SK-N-SH (cell line): ENCODE results near the gene KIRREL1. TPM values are rescaled to one million over a fixed set of nuclear protein-coding genes. Genes with fewer than 3 reads are reported as not detected.
A peak's percentile ranks its signal among the peaks of the same experiment; 100 is the strongest.

Experiments
- CTCF ChIA-PET: fragments of 300-600, 350-600 bp; formaldehyde crosslinking; extraction: SDS; loops from one replicate; lab custom pipeline; 2021; lab: Yijun Ruan, JAX
- POLR2A ChIA-PET: fragments of 350-600 bp; sonication (Branson Sonifier 250); formaldehyde crosslinking; extraction: SDS; loops from one replicate; lab custom pipeline; 2020; ENCODE audit warnings: antibody characterized with exemption, inconsistent platforms; lab: Yijun Ruan, JAX
- DNase-seq: peaks from one replicate; pipeline ENCODE4 v3.0.0; 2012
- H2AFZ ChIP-seq: fragments of 200-600 bp; sonication (generic); 2 replicates; pipeline ENCODE4 v1.8.1; 2016; ENCODE audit warnings: antibody characterized with exemption, mild to moderate bottlenecking, low read depth
- H3F3A ChIP-seq: fragments of 200-600 bp; sonication (generic); replicated peaks from 2 replicates; pipeline ENCODE3; 2016; ENCODE audit warnings: antibody characterized with exemption, mild to moderate bottlenecking; ENCODE audit not compliant: insufficient read depth
- H3K27ac ChIP-seq, 2 experiments: fragments of 200-500 bp in 1 of 2; fragments of 200-600 bp in 1 of 2; sonication (Bioruptor generic) in 1 of 2; sonication (generic), shearing (Covaris generic) in 1 of 2; 2 replicates each; pipeline versions ENCODE4 v1.5.1 to v1.6.1; 2014 to 2016; ENCODE audit warnings: low read depth in 2 of 2, inconsistent platforms in 1 of 2, low read length in 1 of 2, mild to moderate bottlenecking in 1 of 2, mixed read lengths in 1 of 2
- H3K27me3 ChIP-seq: fragments of 200-600 bp; sonication (generic), shearing (Covaris generic); 2 replicates; pipeline ENCODE4 v1.6.1; 2016; ENCODE audit warnings: mixed run types; ENCODE audit not compliant: insufficient read depth
- H3K36me3 ChIP-seq, 2 experiments: fragments of 200-500 bp in 1 of 2; fragments of 200-600 bp in 1 of 2; sonication (Bioruptor generic) in 1 of 2; sonication (generic) in 1 of 2; replicated peaks in 1 of 2; 2 replicates each; pipeline versions ENCODE3 to v1.5.1; 2014 to 2016; ENCODE audit warnings: low read length in 1 of 2, mild to moderate bottlenecking in 1 of 2; ENCODE audit not compliant: insufficient read depth in 2 of 2, control insufficient read depth in 1 of 2
- H3K4me1 ChIP-seq, 2 experiments: fragments of 200-500 bp in 1 of 2; fragments of 200-600 bp in 1 of 2; sonication (Bioruptor generic) in 1 of 2; sonication (generic), shearing (Covaris generic) in 1 of 2; 2 replicates each; pipeline versions ENCODE4 v1.5.1 to v1.6.1; 2014 to 2016; ENCODE audit warnings: low read depth in 1 of 2, low read length in 1 of 2, mixed run types in 1 of 2; ENCODE audit not compliant: insufficient read depth in 2 of 2, control insufficient read depth in 1 of 2
- H3K4me2 ChIP-seq: fragments of 200-600 bp; sonication (generic), shearing (Covaris generic); 2 replicates; pipeline ENCODE4 v1.6.1; 2017; ENCODE audit warnings: mixed run types
- H3K4me3 ChIP-seq, 2 experiments: fragments of 200-500 bp in 1 of 2; fragments of 200-600 bp in 1 of 2; sonication (Bioruptor generic) in 1 of 2; sonication (generic), shearing (Covaris generic) in 1 of 2; 2 replicates each; pipeline versions ENCODE4 v1.5.1 to v1.8.1; 2014 to 2016; ENCODE audit warnings: low read depth in 2 of 2, inconsistent platforms in 1 of 2, low read length in 1 of 2, mild to moderate bottlenecking in 1 of 2, mixed read lengths in 1 of 2, moderate library complexity in 1 of 2
- H3K79me2 ChIP-seq: fragments of 200-600 bp; sonication (generic); 2 replicates; pipeline ENCODE4 v1.8.1; 2017; ENCODE audit warnings: mild to moderate bottlenecking; ENCODE audit not compliant: insufficient read depth
- H3K9ac ChIP-seq: fragments of 200-600 bp; sonication (generic); 2 replicates; pipeline ENCODE4 v1.6.1; 2017; ENCODE audit warnings: mixed run types
- H3K9me2 ChIP-seq: fragments of 200-600 bp; sonication (generic); 2 replicates; pipeline ENCODE4 v1.6.1; 2017; ENCODE audit warnings: mixed run types
- H3K9me3 ChIP-seq: fragments of 200-600 bp; sonication (generic); 2 replicates; pipeline ENCODE4 v1.6.1; 2017; ENCODE audit warnings: mixed run types, mild to moderate bottlenecking, moderate library complexity
- H4K20me1 ChIP-seq: fragments of 200-600 bp; sonication (generic); 2 replicates; pipeline ENCODE4 v1.6.1; 2017; ENCODE audit warnings: mild to moderate bottlenecking, mixed run types; ENCODE audit not compliant: insufficient read depth
- EZH2phosphoT487 ChIP-seq: fragments of 200-600 bp; sonication (generic); IDR thresholded peaks from 2 replicates; pipeline ENCODE4 v1.6.1; 2017; ENCODE audit warnings: low read depth, mixed run types, mild to moderate bottlenecking, antibody characterized with exemption, moderate library complexity, borderline replicate concordance
- FOXJ3 ChIP-seq: sonication (generic); formaldehyde crosslinking; IDR thresholded peaks from 2 replicates; pipeline ENCODE4 v1.5.1; 2020; ENCODE audit warnings: mild to moderate bottlenecking, missing genetic modification reagents
- GABPA ChIP-seq: IDR thresholded peaks from 2 replicates; pipeline ENCODE4 v1.4.0; 2012; ENCODE audit warnings: low read depth, mild to moderate bottlenecking
- MAX ChIP-seq: IDR thresholded peaks from 2 replicates; pipeline ENCODE4 v1.4.0; 2012; ENCODE audit warnings: low read depth
- NFIC ChIP-seq: IDR thresholded peaks from 2 replicates; pipeline ENCODE4 v1.4.0; 2012; ENCODE audit warnings: borderline replicate concordance
- NRF1 ChIP-seq: IDR thresholded peaks from 2 replicates; pipeline ENCODE4 v1.6.1; 2012; ENCODE audit warnings: low read depth, mild to moderate bottlenecking, low read length
- POLR2AphosphoS5 ChIP-seq: IDR thresholded peaks from 2 replicates; pipeline ENCODE4 v1.6.1; 2012; ENCODE audit warnings: low read depth, low read length
- RCOR1 ChIP-seq: fragments of 150-350 bp; IDR thresholded peaks from 2 replicates; pipeline ENCODE4 v1.6.1; 2017; ENCODE audit warnings: antibody characterized with exemption, low read length
- REST ChIP-seq: IDR thresholded peaks from 2 replicates; pipeline ENCODE4 v1.6.1; 2012; ENCODE audit warnings: mild to moderate bottlenecking, low read depth, low read length, moderate library complexity
- RFX5 ChIP-seq: IDR thresholded peaks from 2 replicates; pipeline ENCODE4 v1.6.1; 2012; ENCODE audit warnings: mild to moderate bottlenecking, improper control_type of control experiment, low read length
- SIN3A ChIP-seq: IDR thresholded peaks from 2 replicates; pipeline ENCODE4 v1.6.1; 2012; ENCODE audit warnings: low read depth, mild to moderate bottlenecking, low read length, moderate library complexity, borderline replicate concordance
- SMC3 ChIP-seq: IDR thresholded peaks from 2 replicates; pipeline ENCODE4 v1.6.1; 2012; ENCODE audit warnings: low read depth, low read length, improper control_type of control experiment
- TEAD4 ChIP-seq: IDR thresholded peaks from 2 replicates; pipeline ENCODE4 v1.4.0; 2012; ENCODE audit warnings: mild to moderate bottlenecking, borderline replicate concordance; ENCODE audit not compliant: insufficient read depth
- YY1 ChIP-seq: IDR thresholded peaks from 2 replicates; pipeline ENCODE4 v1.4.0; 2012; ENCODE audit warnings: low read depth, mild to moderate bottlenecking
- ZBTB33 ChIP-seq: IDR thresholded peaks from 2 replicates; pipeline ENCODE4 v1.4.0; 2012; ENCODE audit warnings: low read depth, borderline replicate concordance
- WGBS: methylation state at CpG from one replicate; pipeline ENCODE4 v1.1.6; 2017; ENCODE audit warnings: low lambda C conversion rate; 5-methylcytosine and 5-hydroxymethylcytosine counted together
- polyA plus RNA-seq, 3 experiments: library from polyadenylated mRNA; depleted of rRNA; stranded (reverse); fragments of >200 nt; gene quantifications; 2 replicates each; pipeline ENCODE4 v1.2.3, GENCODE V29; 2012

KIRREL1 gene
- polyA plus RNA-seq (2012; rRNA removed): 47.8 and 52.3 TPM in 2 replicates
- polyA plus RNA-seq (2012; cell fraction: cytosol; rRNA removed): 32.9 and 42.4 TPM in 2 replicates
- 77.1 and 86.9 TPM in 2 replicates for polyA plus RNA-seq (2012; cell fraction: nucleus; rRNA removed)

GRCh38 chr1:157993147-157993917 is at the start of gene KIRREL1:
TSS of gene KIRREL1 (plus strand) at chr1:157993645. CDS start at chr1:157993677, 32 bp downstream.
- no peaks in the 10 kb centered on the region for H3K9me3 ChIP-seq
- peak within 1 kb of the TSS; percentile 67 to 96 for H3K4me3 ChIP-seq
- peak within 1 kb of the TSS; percentile 96 for H3K9ac ChIP-seq
- 2% methylated on average over 39 of the region's 62 CpGs for WGBS
- peak within 1 kb of the TSS; percentile 90 for H3K4me2 ChIP-seq
- TF ChIP-seq RCOR1 (no peak), NFIC (no peak), POLR2AphosphoS5 (peak; percentile 62; the same call in 1 of the 2 replicates), SIN3A (0 out of 2 replicates have a peak, but pooled peaks have one; percentile 22), NRF1 (peak; percentile 42; the same call in 1 of the 2 replicates), MAX (0 out of 2 replicates have a peak, but pooled peaks have one; percentile 48), FOXJ3 (CRISPR knock-in tag) (no peak), RFX5 (no peak)
- TF ChIP-seq, all 33 proteins: peak for 4
- POLR2A ChIA-PET: no interaction called here
- H3K36me3 ChIP-seq: peaks cover 2 to 11% of the 10 kb centered on the region in 2 experiments
- H3K79me2 ChIP-seq: peaks cover 52% of the 10 kb centered on the region
- H3K27ac ChIP-seq: peak within 1 kb of the TSS; percentile 54 to 76
- peak within 1 kb of the TSS; percentile 72 for H2AFZ ChIP-seq
- peaks cover 4 to 32% of the 10 kb centered on the region in 2 experiments; a peak in 3 of 4 replicates for H3K4me1 ChIP-seq
- no peaks in the 10 kb centered on the region for H3K27me3 ChIP-seq
- H4K20me1 ChIP-seq: peaks cover 36% of the 10 kb centered on the region
- H3K9me2 ChIP-seq: no peaks in the 10 kb centered on the region
- peaks cover 15% of the 10 kb centered on the region for H3F3A ChIP-seq
- DNase-seq: peak; percentile 52
- CTCF ChIA-PET: interaction anchor here (0.8 to 3.7 kb wide), 18 partner anchors 7 to 133 kb away, joined by 3 to 17 read pairs (median 5); no protein-coding TSS in a partner anchor

- Histone ChIP-seq H3K36me3 (no peaks in the 10 kb centered on the region), H3K9ac (no peak overlapping the region), H3F3A (no peaks in the 10 kb centered on the region), H2AFZ (no peak overlapping the region), H3K4me1 (no peaks in the 10 kb centered on the region), H3K27ac (no peak overlapping the region), H4K20me1 (no peaks in the 10 kb centered on the region), H3K4me3 (no peak overlapping the region), H3K4me2 (no peak overlapping the region), H3K9me2 (no peaks in the 10 kb centered on the region), H3K27me3 (peaks cover 62% of the 10 kb centered on the region; the same call in 1 of the 2 replicates), H3K79me2 (no peaks in the 10 kb centered on the region), H3K9me3 (no peaks in the 10 kb centered on the region)
- TF ChIP-seq ZBTB33 (no peak), REST (no peak), GABPA (no peak), RFX5 (no peak), YY1 (no peak), FOXJ3 (CRISPR knock-in tag) (no peak), EZH2phosphoT487 (no peak), SMC3 (no peak), RCOR1 (no peak), TEAD4 (no peak)
- ChIA-PET POLR2A (no interaction called here), CTCF (interaction anchor here (1.3 kb wide), 1 partner anchor 19 kb away, joined by 5 read pairs; no protein-coding TSS in a partner anchor)
- 25% methylated on average over 5 of the region's 5 CpGs for WGBS
- DNase-seq: no peak
These were observed 48.7 kb upstream of the KIRREL1 start for GRCh38 chr1:157944663-157945280.
